DND-41 (cell line): ENCODE data around the gene PDCD4.
"Not testable (repeated sequence)": the region's sequence is repeated elsewhere in the genome, so short reads cannot be mapped to it uniquely, and the experiment has no call there.

Source experiments
- CTCF ChIP-seq: IDR thresholded peaks from 2 replicates; pipeline ENCODE4 v1.5.1; 2012; ENCODE audit warnings: borderline replicate concordance, low read length, moderate library complexity, mild to moderate bottlenecking; ENCODE audit not compliant: poor library complexity, severe bottlenecking; ENCODE audit errors: extremely low read depth
- EZH2 ChIP-seq: IDR thresholded peaks from 3 replicates; pipeline ENCODE4 v1.6.1; 2012; ENCODE audit warnings: borderline replicate concordance, low read depth, mild to moderate bottlenecking, moderate library complexity, low read length, inconsistent platforms; ENCODE audit not compliant: severe bottlenecking

GRCh38 chr10:110867011-110867806, 4.5 kb upstream of the PDCD4 start:
- TF ChIP-seq CTCF, EZH2: not testable (repeated sequence)
